ENCODE measurements around the gene TWSG1.
"Not testable (repeated sequence)": the region's sequence is repeated elsewhere in the genome, so short reads cannot be mapped to it uniquely, and the experiment has no call there.

TWSG1 gene

GRCh38 chr18:9386879-9387278 is 52.3 kb downstream of the TWSG1 start:
- no peak for DNase-seq

GRCh38 chr18:9387891-9388290 is 53.3 kb downstream of the TWSG1 start:
- DNase-seq: no peak

GRCh38 chr18:9389706-9390105 is 55.1 kb downstream of the TWSG1 start:
- no peak for DNase-seq

GRCh38 chr18:9392726-9393125 is 58.2 kb downstream of the TWSG1 start:
- DNase-seq: no peak

- DNase-seq: no peak
Measured at GRCh38 chr18:9394046-9394445, 59.5 kb downstream of the TWSG1 start.

GRCh38 chr18:9400197-9400596 is 65.6 kb downstream of the TWSG1 start:
- no peak for DNase-seq

- DNase-seq: no peak
Measured at GRCh38 chr18:9401176-9401575, 66.6 kb downstream of the TWSG1 start.

- not testable (repeated sequence) for DNase-seq
Measured at GRCh38 chr18:9402358-9403007, 67.9 kb downstream of the TWSG1 start.

- no peak for DNase-seq
Measured at GRCh38 chr18:9403795-9404564, 69.4 kb downstream of the TWSG1 start.

GRCh38 chr18:9404565-9405060 is 70.0 kb downstream of the TWSG1 start:
- no peak for DNase-seq

- DNase-seq: no peak
Measured at GRCh38 chr18:9405130-9405529, 70.6 kb downstream of the TWSG1 start.

- no peak for DNase-seq
Measured at GRCh38 chr18:9405977-9406376, 71.4 kb downstream of the TWSG1 start.

- no peak for DNase-seq
Measured at GRCh38 chr18:9410515-9410914, 75.9 kb downstream of the TWSG1 start.

- DNase-seq: no peak
Measured at GRCh38 chr18:9413576-9413975, 79.0 kb downstream of the TWSG1 start.

- no peak for DNase-seq
Measured at GRCh38 chr18:9416563-9417072, 82.0 kb downstream of the TWSG1 start.

- peak in 4 of 56 donors; percentile 5 to 30 (median 12) for DNase-seq
Measured at GRCh38 chr18:9417073-9417851, 82.7 kb downstream of the TWSG1 start.

GRCh38 chr18:9418047-9418690 is 83.6 kb downstream of the TWSG1 start:
- no peak for DNase-seq

- DNase-seq: no peak
Measured at GRCh38 chr18:9419956-9420631, 85.5 kb downstream of the TWSG1 start.

GRCh38 chr18:9421096-9421900 is 86.7 kb downstream of the TWSG1 start:
- DNase-seq: no peak

- DNase-seq: no peak
Measured at GRCh38 chr18:9421901-9422327, 87.3 kb downstream of the TWSG1 start.

Data from nucleus accumbens (tissue), 56 donors.